ENCODE data around the gene JADE3. TPM values are rescaled to one million over a fixed set of nuclear protein-coding genes. Genes with fewer than 3 reads are reported as not detected.

Gene JADE3
- total and polyA plus RNA-seq, 11 donors, result 1.4 to 11.2 (median 5.9) TPM

DNA sequence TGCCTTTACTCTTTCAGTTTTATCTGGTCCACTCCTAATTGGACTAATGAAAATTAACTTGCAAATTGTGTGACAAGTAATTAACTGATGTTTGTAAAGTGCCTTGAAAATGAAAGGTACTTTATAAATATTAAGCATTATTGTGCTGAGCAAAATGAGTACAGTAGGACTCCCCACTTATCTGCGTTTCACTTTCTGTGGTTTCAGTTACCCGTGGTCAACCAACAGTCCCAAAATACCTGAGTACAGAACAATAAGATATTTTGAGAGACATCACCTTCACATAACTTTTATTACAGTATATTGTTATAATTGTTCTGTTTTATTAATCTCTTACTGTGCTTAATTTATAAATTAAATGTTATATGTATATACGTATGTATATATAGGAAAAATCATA lies 27.4 kb upstream of the JADE3 start:
- intact Hi-C loops (cut with DNase I), result no loop called here
- H3K27me3 ChIP-seq, result peaks cover 0 to 4% (median 0%) of the 10 kb centered on the region in 9 donors
- no peaks in the 10 kb centered on the region for H3K9me3 ChIP-seq
- no peak for DNase-seq
- H3K27ac ChIP-seq, result no peak overlapping the region
- 85 to 96% (median 92%) methylated on average over 3 of the region's 3 CpGs for WGBS, 4 donors
- TF ChIP-seq CTCF (IDR thresholded peaks at IDR 0.05) (no peak), POLR2A (IDR thresholded peaks at IDR 0.05) (no peak)
- no peak overlapping the region for H3K4me3 ChIP-seq
- ATAC-seq, result no peak
- H3K4me1 ChIP-seq, result no peaks in the 10 kb centered on the region
- peaks cover 0 to 22% (median 14%) of the 10 kb centered on the region in 9 donors for H3K36me3 ChIP-seq

DNA sequence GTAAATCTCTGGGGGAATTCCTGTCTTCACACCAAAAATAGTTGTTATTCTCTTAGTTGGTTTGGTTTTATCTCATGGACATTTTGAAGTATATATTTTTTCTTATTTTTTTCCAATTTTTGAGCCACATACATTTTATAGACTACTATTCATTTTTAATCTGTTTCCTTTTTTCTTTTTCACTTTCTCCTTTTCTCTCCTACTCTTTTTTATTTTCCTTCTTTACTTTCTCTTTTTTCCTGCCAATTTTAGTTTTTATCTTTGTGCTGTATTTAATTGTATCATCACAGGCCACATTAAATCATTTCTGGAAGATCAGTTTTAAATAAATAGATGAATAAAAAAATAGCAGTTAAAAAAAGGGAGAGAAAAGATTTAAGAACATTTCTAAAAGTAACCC lies 14.0 kb upstream of the JADE3 start:
- Histone ChIP-seq H3K4me3 (no peak overlapping the region), H3K9me3 (no peaks in the 10 kb centered on the region), H3K27me3 (peaks cover 0 to 20% (median 0%) of the 10 kb centered on the region in 9 donors), H3K4me1 (no peaks in the 10 kb centered on the region), H3K27ac (no peak overlapping the region), H3K36me3 (no peaks in the 10 kb centered on the region)
- ATAC-seq (no peak), DNase-seq (no peak)
- TF ChIP-seq CTCF (IDR thresholded peaks at IDR 0.05) (no peak), POLR2A (IDR thresholded peaks at IDR 0.05) (no peak)
- intact Hi-C loops (cut with DNase I), result no loop called here

DNA sequence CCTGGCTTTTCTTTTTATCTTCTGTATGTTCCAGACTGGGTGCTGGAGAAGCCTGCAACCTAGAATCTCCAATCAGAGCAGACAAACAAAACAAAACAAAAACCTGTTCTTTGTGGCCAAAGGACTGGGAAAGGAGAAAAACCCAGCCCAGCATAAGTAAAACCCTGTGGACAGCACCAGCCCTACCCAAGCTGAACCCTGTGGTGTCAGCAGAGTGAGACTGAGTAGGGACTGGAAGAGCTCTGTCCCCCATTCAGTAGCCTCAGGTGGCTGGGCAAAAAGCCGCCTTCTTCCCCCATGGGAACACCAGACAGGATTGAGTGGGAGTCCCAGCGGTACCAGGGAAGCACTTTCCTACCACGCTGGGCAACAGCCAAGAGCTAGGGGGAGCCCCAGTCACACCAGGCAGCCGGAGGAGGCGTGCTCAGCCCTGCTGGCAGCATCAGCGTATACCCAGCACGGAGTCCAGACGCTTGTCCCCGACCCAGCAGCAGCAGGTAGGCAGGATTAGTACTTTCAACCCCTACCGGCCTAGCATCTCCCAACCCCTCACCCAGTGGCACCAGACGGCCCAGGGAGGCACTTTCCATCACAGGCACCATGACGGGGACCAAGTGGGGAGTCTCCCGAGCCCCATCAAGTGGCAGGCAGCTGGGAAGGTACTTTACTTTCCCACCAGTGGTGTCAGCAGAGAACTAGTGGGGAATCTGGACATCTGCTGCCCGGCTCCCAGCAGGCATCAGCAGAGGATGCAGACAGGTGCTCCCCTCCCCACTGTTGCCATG lies 8.6 kb upstream of the JADE3 start:
- DNase-seq (peak; percentile 72 to 84 (median 78)), ATAC-seq (peak; percentile 96 to 99 (median 98))
- intact Hi-C loops (cut with DNase I), result loop anchor here (2.0 to 10.0 kb wide), 12 partner anchors 73 to 189 kb away; no protein-coding TSS in a partner anchor
- H3K27ac ChIP-seq, result no peak overlapping the region
- TF ChIP-seq CTCF (IDR thresholded peaks at IDR 0.05), result peak; percentile 35 to 77 (median 61)
- TF ChIP-seq POLR2A (IDR thresholded peaks at IDR 0.05), result no peak
- H3K27me3 ChIP-seq, result peaks cover 0 to 42% (median 0%) of the 10 kb centered on the region in 9 donors
- H3K4me1 ChIP-seq, result peaks cover 0 to 12% (median 0%) of the 10 kb centered on the region in 12 donors
- 0 to 7% (median 2%) methylated on average over 5 to 14 of the region's 14 CpGs for WGBS, 4 donors
- peak overlapping the region in 11 of 12 donors; percentile 16 to 60 (median 48) for H3K4me3 ChIP-seq
- H3K36me3 ChIP-seq, result no peaks in the 10 kb centered on the region
- no peaks in the 10 kb centered on the region for H3K9me3 ChIP-seq

DNA sequence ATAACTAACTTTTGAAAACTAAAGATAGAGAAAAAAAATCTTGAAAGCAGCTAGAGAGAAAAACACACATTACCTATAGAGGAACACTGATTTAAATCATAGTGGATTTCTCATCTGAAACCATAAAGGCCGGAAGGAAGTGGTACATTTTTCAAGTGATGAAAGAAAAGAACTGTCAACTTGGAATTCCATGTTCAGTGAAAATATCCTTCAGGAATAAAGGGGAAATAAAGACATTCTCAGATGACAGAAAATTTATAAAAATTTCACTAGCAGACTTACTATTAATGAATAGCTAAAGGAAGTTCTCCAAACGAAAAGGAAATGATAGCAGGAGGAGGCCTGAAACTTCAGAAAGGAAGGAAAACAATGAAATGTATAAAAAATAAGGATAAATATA lies 7.6 kb upstream of the JADE3 start:
- no peak for TF ChIP-seq POLR2A (IDR thresholded peaks at IDR 0.05)
- no peak for TF ChIP-seq CTCF (IDR thresholded peaks at IDR 0.05)
- Histone ChIP-seq H3K27ac (no peak overlapping the region), H3K4me1 (peaks cover 0 to 12% (median 0%) of the 10 kb centered on the region in 12 donors), H3K36me3 (no peaks in the 10 kb centered on the region), H3K27me3 (peaks cover 0 to 36% (median 0%) of the 10 kb centered on the region in 9 donors), H3K9me3 (no peaks in the 10 kb centered on the region), H3K4me3 (no peak overlapping the region)
- intact Hi-C loops (cut with DNase I), result loop anchor here in 9 of 10 donors (2.0 to 10.0 kb wide), 9 partner anchors 72 to 188 kb away; no protein-coding TSS in a partner anchor
- ATAC-seq, result no peak
- 57 to 67% (median 64%) methylated on average over 2 of the region's 2 CpGs for WGBS, 4 donors
- DNase-seq, result no peak

Data from heart left ventricle (tissue), 16 donors.